NCI-H1930 (cell line): ENCODE results near the gene ATG4C.

ENCODE experiments used
- DNase-seq, 2 experiments: peaks; one replicate each; lab custom pipeline; 2025; lab: John Stamatoyannopoulos, UW

Gene ATG4C

DNA sequence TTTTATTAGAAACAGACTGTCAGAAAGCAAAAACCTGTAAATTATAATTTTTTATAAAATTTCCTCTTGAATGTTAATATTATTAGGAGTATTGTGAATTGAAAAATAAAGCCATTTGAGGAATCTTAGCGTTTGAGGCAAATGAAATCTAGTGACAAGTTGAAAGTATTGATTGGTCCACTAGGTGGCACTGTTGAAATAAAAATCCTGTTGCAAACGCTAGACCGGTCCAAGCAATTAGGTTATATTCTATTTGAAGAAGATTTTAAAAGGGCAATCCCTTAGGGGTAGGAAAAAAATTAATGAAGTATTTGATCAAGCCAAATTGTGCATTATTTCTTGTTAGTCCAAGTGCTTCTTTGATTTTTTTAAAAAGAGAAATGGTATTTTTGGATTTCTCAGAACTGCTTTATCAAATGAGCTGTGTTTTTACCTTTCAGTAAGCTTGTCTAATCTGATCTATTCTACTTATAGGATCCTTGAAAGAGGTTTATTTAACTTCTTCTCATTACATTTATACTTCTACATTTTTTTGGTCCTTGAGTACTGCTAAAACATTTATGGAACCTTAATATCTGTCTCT, 57.7 kb downstream of the ATG4C start:
- DNase-seq: peak; percentile 38 to 53

GRCh38 chr1:62844030-62844429, 60.1 kb downstream of the ATG4C start:
- no peak for DNase-seq

DNA sequence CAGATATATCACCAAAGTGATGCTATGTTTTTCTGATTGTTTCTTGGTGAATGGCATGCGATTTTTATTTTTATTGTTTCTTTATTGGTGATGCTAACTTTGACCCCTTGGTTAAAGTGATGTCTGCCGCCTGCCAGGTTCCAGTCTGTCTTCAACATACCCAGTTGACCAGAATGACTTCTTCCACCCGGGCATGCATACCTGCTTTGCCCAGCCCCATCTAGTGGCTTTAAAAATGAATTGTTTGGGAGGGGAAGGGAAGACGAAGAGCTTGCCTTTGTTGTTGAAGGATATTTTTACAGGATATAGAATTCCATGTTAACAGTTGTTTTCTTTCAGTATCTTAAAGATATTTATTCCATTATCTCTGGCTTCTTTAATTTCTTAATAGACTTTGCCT, 65.1 kb downstream of the ATG4C start:
- DNase-seq: no peak

DNA sequence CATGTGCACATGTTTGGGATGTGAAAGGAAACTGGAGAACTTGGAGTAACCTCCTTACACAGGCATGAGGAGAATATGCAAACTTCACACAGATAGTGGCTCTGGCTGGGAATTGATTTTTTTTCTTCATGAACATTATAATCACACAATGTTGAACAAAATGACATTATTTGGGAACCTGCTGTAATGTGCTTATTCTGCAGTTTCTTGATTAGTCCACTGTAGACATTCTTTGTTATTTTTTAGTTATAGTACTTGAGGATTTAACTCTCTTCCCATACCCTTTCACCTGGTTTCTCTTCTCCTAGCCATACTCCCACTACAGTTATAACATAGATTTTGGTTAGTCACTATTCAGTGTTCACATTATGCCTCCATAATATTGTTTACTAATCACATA, 68.3 kb downstream of the ATG4C start:
- no peak for DNase-seq

DNA sequence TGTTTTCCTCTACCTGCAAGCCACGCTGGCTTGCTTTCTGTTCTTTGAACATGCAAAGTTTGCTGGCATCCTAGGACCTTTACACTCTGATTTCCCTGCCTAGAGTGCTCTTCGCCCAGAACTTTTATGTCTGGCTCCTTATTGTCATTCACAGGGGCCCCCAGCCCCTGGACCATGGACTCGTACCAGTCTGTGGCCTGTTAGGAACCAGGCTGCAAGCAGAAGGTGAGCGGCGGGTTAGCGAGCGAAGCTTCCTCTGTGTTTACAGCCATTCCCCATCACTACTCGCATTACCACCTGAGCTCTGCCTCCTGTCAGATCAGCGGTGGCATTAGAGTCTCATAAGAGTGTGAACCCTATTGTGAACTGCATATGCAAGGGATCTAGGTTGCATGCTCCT, 73.0 kb downstream of the ATG4C start:
- no peak for DNase-seq

GRCh38 chr1:62869217-62869754, 85.4 kb downstream of the ATG4C start:
- no peak for DNase-seq

DNA sequence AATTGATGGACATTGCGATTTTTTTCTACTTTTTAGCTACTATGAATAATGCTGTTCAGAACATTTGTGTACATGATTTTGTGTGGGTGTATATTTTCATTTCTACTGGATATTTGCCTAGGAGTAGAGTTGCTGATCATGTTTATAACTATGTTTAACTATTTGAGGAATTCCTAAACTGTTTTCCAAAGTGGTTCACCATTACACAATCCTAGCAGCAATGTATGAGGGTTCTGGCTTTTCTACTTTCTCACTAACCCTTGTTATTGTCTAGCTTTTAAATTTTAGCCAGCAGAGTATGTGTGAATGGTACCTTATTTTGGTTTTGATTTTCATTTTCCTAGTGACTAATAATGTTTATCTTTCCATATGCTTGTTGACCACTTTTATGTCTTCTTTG, 86.2 kb downstream of the ATG4C start:
- DNase-seq: no peak

- DNase-seq: peak; percentile 19 to 58
These were observed 91.7 kb downstream of the ATG4C start for GRCh38 chr1:62875676-62876075.

GRCh38 chr1:62876535-62876934, 92.6 kb downstream of the ATG4C start:
- DNase-seq: no peak

GRCh38 chr1:62877579-62877978, 93.6 kb downstream of the ATG4C start:
- DNase-seq: no peak

- no peak for DNase-seq
These were observed 96.0 kb downstream of the ATG4C start for GRCh38 chr1:62879962-62880361.

GRCh38 chr1:62882201-62883104, 98.5 kb downstream of the ATG4C start:
- peak; percentile 78 to 83 for DNase-seq

- no peak for DNase-seq
These were observed 100.3 kb downstream of the ATG4C start for GRCh38 chr1:62884156-62884740.

GRCh38 chr1:62887799-62888507, 104.0 kb downstream of the ATG4C start:
- no peak for DNase-seq

GRCh38 chr1:62891956-62892562, 108.1 kb downstream of the ATG4C start:
- DNase-seq: no peak

GRCh38 chr1:62897788-62898187, 113.9 kb downstream of the ATG4C start:
- DNase-seq: no peak

DNA sequence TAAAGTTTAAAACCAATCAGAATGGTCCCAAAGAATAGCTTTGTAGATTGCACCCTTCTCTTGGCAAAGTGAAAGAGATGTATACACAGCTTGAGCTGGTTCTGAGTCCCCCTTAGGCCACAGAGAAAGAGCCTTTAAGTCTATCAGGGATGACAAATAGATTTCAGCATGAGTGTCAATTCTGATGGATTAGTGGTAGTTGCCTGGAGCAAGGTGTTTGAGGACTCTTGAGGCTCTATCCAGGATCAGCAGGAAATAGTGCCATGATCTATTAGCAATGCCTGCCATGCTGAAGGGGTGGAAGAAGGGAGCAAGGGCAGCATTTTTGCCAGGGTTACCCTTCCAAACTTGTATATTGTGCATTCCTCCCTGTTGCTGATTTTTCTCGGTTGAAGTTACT, 116.6 kb downstream of the ATG4C start:
- no peak for DNase-seq

- DNase-seq: no peak
These were observed 117.7 kb downstream of the ATG4C start for GRCh38 chr1:62901650-62902049.

DNA sequence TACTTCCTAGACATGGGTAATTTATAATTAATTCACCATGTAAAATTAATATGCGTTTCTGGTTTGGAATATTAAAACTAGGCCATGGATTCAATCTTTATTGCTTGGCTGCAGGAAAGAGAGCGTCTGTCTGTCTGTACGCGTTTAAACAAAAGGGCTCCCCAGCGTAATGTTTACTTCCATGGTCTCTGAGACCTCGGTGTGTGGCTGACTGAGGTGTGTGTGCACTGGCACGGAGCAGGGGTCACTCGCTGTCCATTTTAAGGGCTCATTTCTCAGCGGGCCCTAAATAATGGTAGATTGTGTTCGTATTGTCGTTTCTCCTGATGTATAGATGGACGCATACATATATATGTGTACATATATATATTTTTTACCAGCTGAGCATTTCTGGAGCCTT, 119.6 kb downstream of the ATG4C start:
- no peak for DNase-seq

DNA sequence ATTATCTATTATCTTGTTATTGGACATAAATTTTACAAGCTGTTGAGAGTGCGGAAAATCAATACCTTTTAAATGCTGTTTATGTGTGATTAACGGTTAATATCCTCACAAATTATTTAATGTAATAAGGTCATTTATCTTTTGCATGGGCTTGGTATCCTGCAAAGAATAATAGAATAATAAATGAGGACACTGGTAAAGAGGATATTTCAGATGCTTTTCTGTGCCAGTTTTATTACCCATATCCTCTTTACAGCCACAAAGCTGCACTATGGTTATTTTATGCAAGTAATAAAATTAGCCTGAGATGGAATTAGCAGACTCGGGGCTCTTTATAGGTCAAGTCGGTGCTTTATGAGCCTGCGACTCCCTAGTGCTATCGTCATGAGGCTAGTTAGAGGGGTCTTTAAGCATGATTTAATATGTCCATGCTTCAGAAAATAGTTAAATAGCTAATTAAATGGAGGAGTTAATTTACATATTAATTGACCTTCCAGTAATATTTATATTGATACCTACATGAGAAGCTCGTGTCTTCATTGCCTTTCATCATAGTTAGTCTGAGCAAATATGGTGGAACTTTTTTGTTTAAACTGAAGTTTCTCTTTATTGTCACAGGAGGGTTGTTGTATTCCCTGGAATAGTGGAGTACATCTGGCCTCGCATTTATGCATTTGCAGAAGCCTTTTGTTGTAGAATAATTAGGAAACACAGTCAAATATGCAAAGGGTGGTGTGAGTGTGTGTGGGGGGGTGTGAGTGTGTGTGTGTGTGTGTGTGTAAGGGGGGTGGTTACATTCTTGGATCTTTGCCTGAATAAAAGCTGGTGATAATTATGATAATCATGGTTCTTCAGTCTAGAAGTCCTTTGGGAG, 120.3 kb downstream of the ATG4C start:
- no peak for DNase-seq

DNA sequence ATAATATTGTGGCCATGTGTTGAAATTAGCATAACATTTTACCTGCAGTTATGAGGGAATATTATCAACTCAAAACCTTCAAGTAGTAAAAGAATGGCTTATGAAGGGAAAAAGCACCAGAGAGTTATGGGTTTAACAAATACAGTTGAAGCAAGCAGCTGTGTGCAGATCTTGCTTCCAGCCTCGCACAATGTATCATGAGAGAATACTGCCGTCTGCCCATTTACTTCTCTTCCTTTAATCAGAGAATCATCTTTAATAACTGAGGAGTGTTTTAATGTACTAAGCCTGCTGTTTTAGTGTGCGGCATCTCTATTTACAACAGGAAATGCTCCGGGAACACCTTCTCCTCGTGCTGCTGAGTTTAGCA, 120.9 kb downstream of the ATG4C start:
- no peak for DNase-seq
